NCI-H1105 treated with DMSO at 0.1 percent for 48 hours (cell line): ENCODE results near the gene GEMIN4.
"Not testable (repeated sequence)": the region's sequence is repeated elsewhere in the genome, so short reads cannot be mapped to it uniquely, and the experiment has no call there.

Experiments used
- DNase-seq: peaks from one replicate; lab custom pipeline; 2025; lab: John Stamatoyannopoulos, UW

Gene GEMIN4

DNA sequence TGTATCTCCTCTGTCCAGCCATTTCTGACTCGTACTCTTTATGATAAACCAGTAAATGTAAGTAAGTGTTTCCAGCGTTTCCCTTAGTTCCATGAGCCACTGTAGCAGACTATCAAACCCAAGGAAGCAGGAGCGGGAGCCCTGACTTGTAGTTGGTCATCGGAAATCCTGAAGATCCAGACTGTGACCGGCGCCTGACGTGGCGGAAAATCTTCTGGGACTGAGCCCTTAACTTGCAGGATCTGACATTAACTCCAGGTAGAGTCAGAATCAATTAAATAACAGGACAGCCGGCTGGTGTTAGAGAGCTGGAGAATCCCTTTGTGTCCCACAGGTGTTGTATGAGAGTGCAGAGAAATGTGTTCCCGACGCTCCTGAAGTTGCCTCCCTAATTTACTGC lies 26.0 kb upstream of the GEMIN4 start:
- DNase-seq = no peak

DNA sequence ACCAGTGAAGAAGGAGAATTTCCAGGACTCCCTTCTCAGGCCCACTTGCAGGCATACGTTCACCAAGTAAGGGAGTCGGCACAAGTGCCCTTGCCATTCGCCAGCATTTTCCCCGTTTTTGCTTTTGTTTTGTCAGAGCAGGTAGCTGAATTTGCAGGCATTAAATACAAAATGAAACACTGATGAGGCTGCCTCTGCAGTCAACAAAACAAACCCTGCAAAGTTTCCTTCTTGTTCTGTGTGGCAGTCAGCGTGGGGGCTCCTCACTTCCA lies 22.2 kb upstream of the GEMIN4 start:
- no peak for DNase-seq

DNA sequence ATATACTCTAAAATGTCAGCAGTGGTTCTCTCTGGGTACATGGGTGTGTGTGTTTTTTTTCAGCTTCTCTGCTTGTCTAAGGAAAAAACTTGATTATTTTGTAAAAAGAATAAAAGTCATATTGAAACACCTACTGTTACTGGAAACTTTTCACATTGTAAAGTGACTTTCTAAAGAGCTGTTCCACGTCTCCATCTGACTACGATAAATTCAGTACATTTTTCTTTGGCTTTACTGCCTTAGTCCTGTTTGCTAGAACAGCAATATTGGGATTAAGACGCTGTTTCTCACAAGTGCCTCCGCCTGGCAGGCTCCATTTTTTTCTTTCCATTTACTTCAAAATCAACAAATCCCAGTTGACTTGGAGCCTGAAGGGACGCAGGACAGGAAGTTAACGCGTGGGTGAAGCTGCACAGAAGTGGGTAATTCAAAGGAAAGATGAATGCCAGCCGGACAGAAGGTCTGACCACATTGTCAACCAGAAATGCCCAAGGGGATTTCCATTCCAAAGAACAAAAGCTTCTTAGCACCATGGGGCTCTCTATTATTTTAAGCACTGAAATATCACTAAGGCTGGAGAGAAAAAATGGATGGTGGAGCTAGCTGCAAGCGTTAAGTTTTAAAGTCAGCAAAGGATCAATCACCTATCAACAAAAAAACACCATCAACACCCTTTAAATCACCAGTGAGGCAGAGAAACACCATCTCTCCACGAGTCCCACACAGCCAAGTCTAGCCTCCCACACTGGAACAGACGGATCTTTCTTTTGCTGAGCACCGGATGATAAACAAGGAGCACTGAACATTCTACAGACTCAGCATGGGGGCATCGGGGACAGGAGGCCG lies 21.6 kb upstream of the GEMIN4 start:
- no peak for DNase-seq

DNA sequence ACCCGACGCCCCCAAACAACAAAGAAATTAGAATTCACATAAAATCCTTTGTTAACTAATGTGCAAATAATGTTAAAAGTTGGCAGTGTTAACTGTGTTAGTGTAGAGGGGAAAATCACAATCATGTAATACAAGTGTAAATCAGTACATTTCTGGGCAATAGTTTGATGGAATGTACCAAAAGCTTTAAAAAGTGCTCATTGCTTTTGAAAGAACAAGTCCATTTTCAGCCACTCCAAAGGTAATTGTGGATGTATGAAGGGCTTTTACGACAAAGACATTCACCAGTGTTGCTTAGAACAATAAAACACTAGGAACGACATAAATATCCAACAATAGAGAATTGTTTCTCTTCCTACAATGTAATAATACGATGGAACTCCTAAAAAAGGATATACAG lies 21.0 kb upstream of the GEMIN4 start:
- DNase-seq = no peak

DNA sequence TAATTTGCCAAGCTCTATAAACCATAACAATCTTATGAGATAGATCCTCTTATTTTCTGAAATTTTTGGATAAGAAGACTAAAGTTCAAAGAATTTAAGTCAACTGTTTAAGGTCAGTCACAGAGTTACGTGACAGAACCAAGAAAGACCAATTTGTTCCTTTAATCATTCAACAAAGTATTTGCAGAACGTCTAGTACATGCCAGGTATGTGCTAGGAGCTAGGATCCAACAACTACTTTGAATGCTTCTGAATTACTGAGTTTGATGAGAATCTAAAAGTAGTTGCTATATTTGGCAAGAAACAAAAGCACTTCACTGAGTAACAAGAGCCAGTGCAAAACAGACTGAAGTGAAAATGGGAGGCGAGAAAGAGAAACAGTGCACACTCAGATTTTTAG lies 15.0 kb upstream of the GEMIN4 start:
- no peak for DNase-seq

DNA sequence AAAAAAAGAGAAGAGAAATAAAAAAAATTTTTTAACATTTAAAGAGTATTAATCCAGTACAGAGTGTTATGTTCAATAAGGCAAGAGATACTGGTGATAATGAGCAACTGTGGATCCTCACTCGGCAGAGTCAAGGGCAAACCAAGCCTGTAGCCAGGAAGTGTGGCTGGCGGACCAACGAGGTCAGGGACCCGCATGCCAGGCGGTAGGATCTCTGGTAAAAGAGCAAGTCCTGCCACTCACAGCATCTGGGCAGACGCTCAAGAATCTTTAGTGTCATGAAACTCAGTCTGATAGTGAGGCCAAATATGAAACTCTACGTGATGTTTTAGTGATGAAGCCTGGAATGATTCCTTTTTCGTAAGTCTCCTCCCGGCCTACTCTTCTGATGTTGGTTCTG lies 8.3 kb upstream of the GEMIN4 start:
- DNase-seq = no peak

DNA sequence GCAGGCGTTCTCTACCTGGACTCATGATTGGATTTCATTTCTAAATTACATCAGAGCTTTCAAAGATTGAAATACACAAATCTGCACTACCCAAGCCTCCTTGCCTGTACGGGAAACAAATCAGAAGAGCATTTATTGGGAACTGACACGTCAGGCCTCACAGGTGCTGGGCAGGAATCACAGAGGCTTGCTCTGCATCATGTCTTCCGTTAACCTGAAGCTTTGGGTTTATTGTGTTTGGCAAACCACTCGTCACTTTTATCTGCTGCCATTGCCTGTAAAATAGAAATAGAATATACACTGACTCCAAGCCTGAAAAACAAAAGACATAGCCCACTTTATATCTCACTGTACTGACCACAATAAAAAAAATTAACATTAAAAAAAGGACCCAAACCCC lies 7.9 kb upstream of the GEMIN4 start:
- no peak for DNase-seq

DNA sequence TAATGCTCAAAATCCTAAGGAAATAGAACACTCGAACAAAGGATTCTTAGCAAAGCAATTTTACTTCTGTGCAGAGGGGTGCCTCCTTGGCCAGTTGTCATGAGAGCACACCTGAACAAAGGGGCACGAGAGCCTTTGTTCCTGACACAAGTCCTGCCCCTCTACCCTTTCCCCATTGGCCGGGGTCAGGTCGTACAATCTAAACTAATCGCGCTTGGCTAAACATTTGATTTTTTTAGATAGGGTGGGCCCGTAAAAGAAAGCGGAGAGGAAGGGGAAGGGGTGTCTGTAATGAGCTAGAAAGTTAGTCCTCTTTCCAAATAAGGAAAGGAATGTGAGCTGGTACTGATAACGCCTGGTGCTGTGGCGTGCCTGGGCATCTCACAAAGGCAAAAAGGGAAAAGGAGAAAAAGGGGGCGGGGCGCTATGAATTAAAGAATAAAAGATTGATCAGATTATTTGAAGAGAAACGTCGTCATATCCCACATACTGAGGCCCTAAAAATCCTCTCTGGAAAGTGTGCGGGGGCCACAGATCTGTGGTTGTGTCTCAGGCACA lies 4.0 kb upstream of the GEMIN4 start:
- not testable (repeated sequence) for DNase-seq

DNA sequence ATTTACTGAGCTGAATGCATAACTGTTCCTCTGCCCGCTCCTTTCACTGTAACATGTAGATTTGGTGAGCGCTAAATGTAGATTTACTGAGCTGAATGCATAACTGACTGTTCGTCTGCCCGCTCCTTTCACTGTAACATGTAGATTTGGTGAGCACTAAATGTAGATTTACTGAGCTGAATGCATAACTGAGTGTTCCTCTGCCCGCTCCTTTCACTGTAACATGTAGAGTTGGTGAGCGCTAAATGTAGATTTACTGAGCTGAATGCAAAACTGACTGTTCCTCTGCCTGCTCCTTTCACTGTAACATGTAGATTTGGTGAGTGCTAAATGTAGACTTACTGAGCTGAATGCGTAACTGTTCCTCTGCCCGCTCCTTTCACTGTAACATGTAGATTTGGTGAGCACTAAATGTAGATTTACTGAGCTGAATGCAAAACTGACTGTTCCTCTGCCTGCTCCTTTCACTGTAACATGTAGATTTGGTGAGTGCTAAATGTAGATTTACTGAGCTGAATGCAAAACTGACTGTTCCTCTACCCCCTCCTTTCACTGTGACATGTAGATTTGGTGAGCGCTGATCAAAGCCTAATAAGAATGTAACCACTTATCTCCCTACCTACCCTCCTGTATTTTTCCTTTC lies 3.4 kb upstream of the GEMIN4 start:
- not testable (repeated sequence) for DNase-seq

DNA sequence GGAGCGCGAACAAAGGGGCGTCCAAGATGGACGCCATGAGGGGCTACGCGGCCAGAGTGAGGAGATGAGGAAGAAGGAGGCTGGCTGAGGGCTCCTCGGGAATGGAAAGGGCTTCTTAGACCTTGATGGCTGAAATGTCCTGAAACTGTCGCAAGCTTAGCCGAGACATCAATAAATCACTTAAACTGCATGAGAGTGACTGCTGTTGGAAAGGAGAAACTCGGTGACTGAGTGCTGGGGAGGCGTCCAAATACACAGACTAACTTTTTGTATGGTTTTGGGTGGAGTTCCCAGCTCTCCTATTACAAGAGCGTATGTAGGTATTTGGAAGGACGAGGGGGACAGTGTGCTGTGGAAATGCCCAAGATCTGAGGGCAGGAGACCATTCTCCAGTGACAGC lies 1.4 kb upstream of the GEMIN4 start:
- DNase-seq = no peak

DNA sequence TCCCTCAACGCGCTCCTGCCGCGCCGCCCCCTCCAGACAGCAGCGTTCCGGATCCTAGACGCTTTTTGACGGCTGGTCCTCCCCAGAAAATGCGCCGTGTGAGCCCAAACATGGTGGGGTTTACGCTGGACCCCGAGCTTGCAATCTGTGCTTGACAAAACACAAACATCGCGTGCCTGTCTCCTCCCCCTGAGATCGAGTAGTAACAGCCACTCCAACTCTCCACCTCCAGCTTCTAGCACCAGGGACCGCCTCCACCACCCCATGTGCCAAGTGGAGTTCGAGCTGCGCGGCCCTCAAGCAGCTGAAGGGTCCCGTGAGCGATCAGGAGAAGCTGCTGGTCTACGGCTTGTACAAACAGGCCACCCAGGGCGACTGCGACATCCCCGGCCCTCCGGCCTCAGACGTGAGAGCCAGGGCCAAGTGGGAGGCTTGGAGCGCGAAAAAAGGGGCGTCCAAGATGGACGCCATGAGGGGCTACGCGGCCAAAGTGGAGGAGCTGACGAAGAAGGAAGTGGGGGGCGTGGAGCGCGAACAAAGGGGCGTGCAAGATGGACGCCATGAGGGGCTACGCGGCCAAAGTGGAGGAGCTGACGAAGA lies 656 bp upstream of the GEMIN4 start:
- DNase-seq = peak; percentile 16

DNA sequence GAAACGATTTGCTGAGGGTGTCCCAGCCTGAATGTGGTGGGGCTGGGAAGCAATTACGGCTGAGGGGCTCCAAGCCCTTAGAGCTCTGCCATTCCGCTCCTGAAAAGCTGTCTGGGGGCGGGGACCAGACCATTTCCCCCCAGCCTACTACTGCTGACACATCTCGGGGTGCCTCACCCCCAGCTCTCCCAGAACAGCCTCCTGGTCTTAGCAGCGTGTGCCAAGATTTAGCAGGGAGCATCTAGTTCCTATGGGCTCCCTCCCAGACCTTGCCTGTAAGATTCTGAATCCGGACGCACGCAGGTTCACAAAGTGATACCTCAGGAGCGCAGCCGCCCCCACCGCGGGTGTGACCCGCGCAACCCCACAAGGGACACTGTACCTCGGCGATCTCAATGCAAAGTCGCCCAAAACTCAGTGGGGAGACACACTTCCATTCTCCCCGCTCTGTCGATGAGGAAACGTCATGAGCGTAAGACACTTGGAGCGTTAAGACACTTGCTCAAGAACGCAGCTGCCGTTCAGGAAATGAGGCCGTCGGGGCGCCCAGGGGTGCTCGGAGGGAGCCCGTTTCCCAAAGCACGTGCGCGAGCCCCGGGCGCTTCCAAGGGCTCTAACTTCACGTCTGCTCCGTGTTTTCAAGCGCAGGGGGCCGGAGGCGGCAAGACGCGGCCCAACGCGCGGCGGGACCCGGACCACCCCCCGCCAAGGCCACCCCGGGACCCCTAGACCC lies 629 bp downstream of the GEMIN4 start:
- DNase-seq = no peak

DNA sequence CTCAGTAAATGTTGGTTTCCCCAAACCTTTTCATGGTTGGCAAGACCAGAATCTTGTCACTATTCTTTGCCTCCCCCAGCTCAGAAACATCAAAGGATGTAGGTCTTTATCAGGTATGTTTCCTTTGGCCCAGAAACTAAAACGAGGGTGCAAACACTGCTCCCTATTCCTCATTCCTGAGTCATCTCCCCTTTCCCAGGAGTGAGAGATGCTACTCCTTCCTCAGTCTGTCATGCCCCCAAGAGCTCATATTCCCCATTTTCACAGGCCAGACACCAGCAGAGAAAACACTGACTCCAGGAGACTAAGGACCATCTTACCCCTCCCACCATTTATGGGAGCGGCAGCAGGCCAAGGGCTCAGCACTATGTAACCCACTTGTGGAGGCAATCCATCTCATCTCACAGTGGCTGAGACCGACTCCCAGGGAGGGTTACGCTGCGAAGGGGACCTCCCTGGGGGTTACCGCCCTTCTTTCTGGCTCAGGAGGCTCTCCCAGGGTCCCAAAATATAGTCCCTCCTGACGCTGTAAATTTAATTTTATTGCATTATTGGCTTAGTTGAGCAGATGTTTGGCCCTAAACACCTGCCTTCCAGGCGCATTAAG lies 1.5 kb downstream of the GEMIN4 start:
- DNase-seq = no peak

DNA sequence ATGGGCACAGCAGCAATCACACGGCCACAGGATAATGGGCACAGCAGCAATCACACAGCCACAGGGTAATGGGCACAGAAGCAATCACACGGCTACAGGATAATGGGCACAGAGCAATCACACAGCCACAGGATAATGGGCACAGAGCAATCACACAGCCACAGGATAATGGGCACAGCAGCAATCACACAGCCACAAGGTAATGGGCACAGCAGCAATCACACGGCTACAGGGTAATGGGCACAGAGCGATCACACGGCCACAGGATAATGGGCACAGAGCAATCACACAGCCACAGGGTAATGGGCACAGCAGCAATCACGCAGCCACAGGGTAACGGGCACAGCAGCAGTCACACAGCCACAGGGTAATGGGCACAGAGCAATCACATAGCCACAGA lies 2.7 kb downstream of the GEMIN4 start:
- DNase-seq = not testable (repeated sequence)

DNA sequence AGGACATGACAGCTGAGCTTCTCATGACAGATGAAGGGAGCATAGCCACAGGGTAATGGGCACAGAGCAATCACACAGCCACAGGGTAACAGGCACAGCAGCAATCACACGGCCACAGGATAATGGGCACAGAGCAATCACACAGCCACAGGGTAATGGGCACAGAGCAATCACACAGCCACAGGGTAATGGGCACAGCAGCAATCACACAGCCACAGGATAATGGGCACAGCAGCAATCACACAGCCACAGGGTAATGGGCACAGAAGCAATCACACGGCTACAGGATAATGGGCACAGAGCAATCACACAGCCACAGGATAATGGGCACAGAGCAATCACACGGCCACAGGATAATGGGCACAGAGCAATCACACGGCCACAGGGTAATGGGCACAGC lies 3.5 kb downstream of the GEMIN4 start:
- not testable (repeated sequence) for DNase-seq

DNA sequence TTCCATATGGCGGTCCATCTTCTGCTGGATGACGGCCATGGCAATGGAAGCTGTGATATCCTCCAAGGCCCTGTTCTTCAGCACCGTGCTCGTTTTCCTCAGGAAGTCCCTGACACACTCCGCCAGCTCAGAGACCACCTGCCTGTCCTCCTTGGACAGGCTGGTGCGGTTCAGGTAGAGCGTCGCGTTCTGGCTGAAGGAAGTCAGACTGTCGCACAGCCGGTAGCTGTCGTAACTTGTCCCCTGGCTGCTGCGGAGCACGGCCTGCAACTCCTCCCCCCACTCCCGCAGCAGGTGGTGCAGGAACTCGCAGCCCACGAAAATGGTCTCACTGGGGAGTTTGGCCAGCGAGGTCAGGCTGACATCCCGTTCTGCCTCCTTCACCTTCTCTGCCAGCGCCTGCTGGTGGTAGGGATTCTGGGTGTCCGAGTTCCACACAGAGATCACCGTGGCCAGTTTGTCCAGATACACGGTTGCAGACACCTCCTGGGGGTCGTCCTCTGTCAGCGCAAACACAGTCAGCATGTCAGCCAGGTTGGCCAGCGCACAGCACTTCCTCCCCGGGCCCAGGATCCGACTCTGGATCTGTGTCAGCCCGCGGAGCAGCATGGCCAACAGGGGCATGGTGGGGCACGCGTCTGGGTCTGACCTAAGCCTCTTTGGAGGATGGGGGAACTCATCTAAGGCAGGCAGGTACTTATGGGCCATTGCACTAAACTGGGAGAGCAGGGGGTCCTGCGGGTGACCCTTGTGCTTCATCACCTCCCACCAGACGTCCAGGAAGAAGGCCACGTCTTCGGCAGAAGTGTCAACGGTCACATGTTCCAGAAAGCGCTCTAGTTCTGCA lies 5.1 kb downstream of the GEMIN4 start:
- DNase-seq = no peak

DNA sequence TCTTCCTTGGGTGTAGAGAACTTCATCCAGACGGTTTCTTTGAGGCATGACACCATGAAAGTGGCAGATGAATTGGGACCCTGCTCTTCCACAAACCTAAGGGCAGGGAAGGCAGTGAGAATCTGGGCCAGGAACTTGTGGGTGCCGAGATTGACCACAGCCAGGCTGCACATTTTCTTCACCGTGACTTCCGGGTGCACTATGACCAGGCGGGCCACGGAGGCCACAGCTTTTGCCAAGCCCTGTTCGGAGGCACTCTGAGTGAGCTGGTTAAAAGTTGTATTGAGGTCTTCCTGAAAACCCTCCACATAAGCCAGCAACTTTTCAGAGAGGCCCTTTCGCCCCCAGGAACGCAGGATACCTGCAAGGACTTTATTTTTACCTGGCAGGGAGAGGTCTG lies 5.9 kb downstream of the GEMIN4 start:
- no peak for DNase-seq

DNA sequence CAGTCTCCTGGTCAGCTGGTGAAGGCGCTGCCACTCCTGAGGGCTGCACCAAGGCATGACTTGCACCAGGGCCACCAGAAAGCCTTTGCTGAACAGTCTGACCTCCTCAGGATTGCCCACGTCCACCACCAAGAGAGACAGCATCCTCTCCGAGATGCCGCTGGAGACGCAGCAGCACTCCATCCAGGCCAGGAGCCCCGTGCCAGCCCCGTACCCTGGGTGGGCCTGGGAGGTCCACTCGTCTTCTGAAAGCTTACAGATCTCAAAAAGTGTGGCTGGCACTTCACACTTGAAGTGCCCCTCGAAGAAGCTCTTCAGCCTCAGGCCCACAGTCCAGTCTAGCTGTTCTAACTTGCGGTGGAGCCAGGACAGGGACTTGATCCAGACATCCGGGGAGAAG lies 6.7 kb downstream of the GEMIN4 start:
- DNase-seq = no peak

DNA sequence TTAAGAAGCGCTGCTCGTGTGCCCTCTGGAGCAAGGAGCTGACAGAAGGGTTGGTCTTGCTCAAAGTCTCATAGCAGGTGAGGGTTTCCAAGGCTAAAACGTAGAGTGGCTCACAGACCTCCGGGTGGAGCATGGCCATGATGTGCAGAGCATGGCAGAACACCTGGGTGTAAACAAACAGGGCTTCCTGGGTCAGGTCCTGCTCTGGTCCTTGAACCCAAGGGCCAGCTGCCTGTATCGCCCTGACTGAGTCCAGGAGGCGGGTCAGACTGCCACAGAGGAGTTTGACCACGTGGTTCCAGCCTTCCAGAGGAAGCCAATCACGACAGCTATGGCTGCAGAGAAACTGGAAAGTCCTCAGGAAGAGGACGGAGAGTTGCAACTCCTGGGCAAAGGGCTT lies 7.1 kb downstream of the GEMIN4 start:
- no peak for DNase-seq

DNA sequence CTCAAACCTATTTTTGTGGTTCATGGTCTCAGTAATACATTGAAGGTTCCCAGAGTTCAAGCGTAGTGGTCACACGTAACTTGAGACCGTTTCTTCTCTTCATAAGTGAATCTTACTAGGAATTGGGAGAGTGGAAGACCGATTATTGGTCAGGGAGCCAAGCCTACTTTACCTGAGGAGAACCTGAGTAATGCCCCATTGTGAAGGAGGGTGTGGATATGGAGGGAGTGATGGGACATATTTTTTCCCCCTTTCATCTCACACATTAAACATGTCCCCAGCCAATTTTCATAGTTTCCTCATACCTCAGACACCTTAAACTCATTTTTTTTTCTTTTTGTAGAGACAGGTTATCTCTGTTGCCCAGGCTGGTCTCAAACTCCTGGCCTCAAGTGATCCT lies 8.9 kb downstream of the GEMIN4 start:
- DNase-seq = no peak

DNA sequence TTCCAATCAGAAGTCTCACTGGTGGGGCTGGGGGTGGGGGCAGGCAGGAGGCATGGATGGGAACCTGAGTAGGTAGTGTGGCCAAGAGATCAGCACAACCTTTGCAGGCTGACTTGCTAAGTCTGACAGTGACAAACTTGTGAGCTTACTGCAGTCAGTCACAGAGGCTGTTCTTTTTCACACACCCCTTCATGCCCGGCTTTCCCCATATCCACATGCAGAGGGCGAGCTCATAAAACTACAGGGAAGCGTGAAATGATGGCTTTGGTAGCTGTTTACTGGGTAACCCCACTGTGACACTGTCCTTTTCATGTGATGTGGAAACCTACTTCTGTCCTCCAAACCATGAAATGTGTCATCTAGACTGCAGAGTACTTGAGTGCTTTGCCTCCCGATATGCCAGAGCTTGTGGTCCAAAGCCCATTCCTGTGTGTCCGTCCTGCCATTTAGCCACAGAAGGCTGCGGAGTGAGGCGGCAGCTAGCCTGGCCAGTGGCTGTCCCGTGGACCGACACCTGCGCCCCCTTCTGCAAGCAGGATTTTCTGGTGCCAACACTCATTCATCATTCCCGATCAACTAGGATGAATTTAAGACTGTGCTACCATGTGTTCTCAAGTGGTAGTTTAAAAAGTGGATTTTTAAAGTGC lies 9.8 kb downstream of the GEMIN4 start:
- no peak for DNase-seq
